Endothelial cell of umbilical vein (primary cell): ENCODE results near the gene HSF2. TPM values are rescaled to one million over a fixed set of nuclear protein-coding genes. Genes with fewer than 3 reads are reported as not detected.

Experiments used
- BruUV-seq: library from RNA; stranded (reverse); fragments of 400-500 nt; replicated peaks from 2 replicates; lab custom pipeline; 2021; lab: Mats Ljungman, UMichigan
- CTCF ChIA-PET: fragments of 300-600, 350-600 bp; sonication (Branson Sonifier 250); formaldehyde crosslinking; loops from one replicate; lab custom pipeline; 2021; ENCODE audit warnings: antibody characterized with exemption, inconsistent platforms; lab: Charles Lee
- POLR2A ChIA-PET: fragments of 300-600, 350-600 bp; sonication (Branson Sonifier 250); formaldehyde crosslinking; loops from one replicate; lab custom pipeline; 2021; ENCODE audit warnings: antibody characterized with exemption, inconsistent platforms; lab: Charles Lee
- DNase-seq: peaks from one replicate; pipeline ENCODE4 v3.0.0-alpha.2; 2011; ENCODE audit warnings: low read depth, low spot score
- FAIRE-seq: peaks from 2 replicates; lab custom pipeline; 2011; peaks lifted over from hg19 to GRCh38; lab: Jason Lieb, UNC
- H2AFZ ChIP-seq: 2 replicates; pipeline ENCODE4 v1.6.0; 2012; ENCODE audit warnings: low read depth, low read length, control low read depth, inconsistent platforms
- H3K27ac ChIP-seq: 2 replicates; pipeline ENCODE4 v1.5.1; 2011; ENCODE audit warnings: low read depth, mild to moderate bottlenecking, control low read depth, low read length, moderate library complexity; ENCODE audit not compliant: insufficient read depth
- H3K27me3 ChIP-seq, 2 experiments: 2 replicates each; pipeline versions ENCODE4 v1.6.0 to v1.6.1; 2011; ENCODE audit warnings: low read length in 2 of 2, mixed read lengths in 1 of 2; ENCODE audit not compliant: control insufficient read depth in 2 of 2, insufficient read depth in 2 of 2
- H3K36me3 ChIP-seq, 2 experiments: 2 replicates in 1 of 2; 3 replicates in 1 of 2; pipeline ENCODE4 v1.5.1; 2011; ENCODE audit warnings: low read length in 2 of 2, mild to moderate bottlenecking in 1 of 2, moderate library complexity in 1 of 2; ENCODE audit not compliant: control insufficient read depth in 2 of 2, insufficient read depth in 2 of 2; ENCODE audit errors: extremely low read depth in 1 of 2
- H3K4me1 ChIP-seq: 3 replicates; pipeline ENCODE4 v1.5.1; 2011; ENCODE audit warnings: mild to moderate bottlenecking, low read length; ENCODE audit not compliant: control insufficient read depth, insufficient read depth; ENCODE audit errors: extremely low read depth
- H3K4me2 ChIP-seq: 2 replicates; pipeline ENCODE4 v1.6.1; 2011; ENCODE audit warnings: low read length, control low read depth, mixed read lengths; ENCODE audit not compliant: insufficient read depth
- H3K4me3 ChIP-seq, 3 experiments: fragments of 200-600 bp in 1 of 3; sonication (generic), shearing (Covaris generic) in 1 of 3; replicated peaks in 1 of 3; 2 replicates each; pipeline ENCODE4 v1.5.1; 2011 to 2016; ENCODE audit warnings: control low read depth in 3 of 3, low read length in 3 of 3, mild to moderate bottlenecking in 2 of 3, inconsistent platforms in 1 of 3, low read depth in 1 of 3, moderate library complexity in 1 of 3; ENCODE audit not compliant: insufficient read depth in 1 of 3
- H3K79me2 ChIP-seq: 2 replicates; pipeline ENCODE4 v1.6.0; 2012; ENCODE audit warnings: low read length, inconsistent platforms; ENCODE audit not compliant: control insufficient read depth, insufficient read depth
- H3K9ac ChIP-seq: replicated peaks from 2 replicates; pipeline ENCODE3; 2011; ENCODE audit warnings: low read length, control low read depth; ENCODE audit not compliant: insufficient read depth; ENCODE audit errors: extremely low read depth
- H3K9me1 ChIP-seq: replicated peaks from 3 replicates; pipeline ENCODE4 v1.6.0; 2011; ENCODE audit warnings: mild to moderate bottlenecking, low read length; ENCODE audit not compliant: control insufficient read depth, insufficient read depth; ENCODE audit errors: extremely low read depth
- H3K9me3 ChIP-seq: replicated peaks from 2 replicates; pipeline ENCODE4 v1.5.1; 2012; ENCODE audit warnings: low read length, inconsistent platforms; ENCODE audit not compliant: control insufficient read depth, insufficient read depth
- H4K20me1 ChIP-seq: replicated peaks from 2 replicates; pipeline ENCODE3; 2011; ENCODE audit warnings: mild to moderate bottlenecking, low read length; ENCODE audit not compliant: control insufficient read depth, insufficient read depth; ENCODE audit errors: extremely low read depth
- CTCF ChIP-seq, 2 donors: IDR thresholded peaks; 1 replicate in 1 of 2; 2 replicates in 1 of 2; pipeline ENCODE4 v1.5.1; 2011; ENCODE audit warnings: low read length in 2 of 2, mild to moderate bottlenecking in 2 of 2, moderate library complexity in 2 of 2, control low read depth in 1 of 2, inconsistent platforms in 1 of 2, low read depth in 1 of 2; ENCODE audit not compliant: insufficient read depth in 1 of 2; ENCODE audit errors: extremely low read depth in 1 of 2
- EZH2 ChIP-seq: IDR thresholded peaks from 2 replicates; pipeline ENCODE4 v1.6.1; 2012; ENCODE audit warnings: borderline replicate concordance, low read depth, mild to moderate bottlenecking, moderate library complexity, low read length, inconsistent platforms; ENCODE audit not compliant: severe bottlenecking
- FOS ChIP-seq: IDR thresholded peaks from 2 replicates; pipeline ENCODE4 v1.6.1; 2011; ENCODE audit warnings: mild to moderate bottlenecking, low read length, moderate library complexity, borderline replicate concordance; ENCODE audit not compliant: insufficient read depth
- GATA2 ChIP-seq: IDR thresholded peaks from 2 replicates; pipeline ENCODE4 v1.7.0; 2011; ENCODE audit warnings: low read depth, mild to moderate bottlenecking, moderate library complexity, mixed read lengths, low read length; ENCODE audit not compliant: insufficient read length, insufficient read depth
- JUN ChIP-seq: IDR thresholded peaks from 2 replicates; pipeline ENCODE4 v1.6.1; 2011; ENCODE audit warnings: borderline replicate concordance, low read depth; ENCODE audit not compliant: insufficient read length, insufficient read depth
- MAX ChIP-seq: IDR thresholded peaks from 2 replicates; pipeline ENCODE4 v1.6.1; 2011; ENCODE audit not compliant: insufficient read depth, insufficient read length
- MYC ChIP-seq: IDR thresholded peaks from one replicate; pipeline ENCODE4 v1.6.1; 2011; ENCODE audit warnings: mild to moderate bottlenecking, low read depth, low read length
- POLR2A ChIP-seq: IDR thresholded peaks from 2 replicates; pipeline ENCODE4 v1.6.1; 2012; ENCODE audit warnings: low read depth, mild to moderate bottlenecking, control low read depth, low read length
- POLR2AphosphoS5 ChIP-seq: IDR thresholded peaks from 2 replicates; pipeline ENCODE4 v1.6.1; 2012; ENCODE audit warnings: low read depth, mild to moderate bottlenecking, control low read depth, low read length, moderate library complexity; ENCODE audit not compliant: insufficient read depth
- dilution Hi-C: fragments of 300-500 bp; cut with MboI; formaldehyde crosslinking; loops from one replicate; pipeline ENCODE4 v1.15.0; 2019; ENCODE audit warnings: low sequenced_read_pairs; ENCODE audit not compliant: extremely low pct_ligation_motif_present
- intact Hi-C: fragments of 100-400 bp; cut with micrococcal nuclease; formaldehyde crosslinking; loops from one replicate; pipeline ENCODE4 v1.10.0; 2022
- polyA plus RNA-seq, 4 experiments: library from polyadenylated mRNA; depleted of rRNA in 3 of 4; stranded (reverse) in 3 of 4; unstranded in 1 of 4; fragments of >200 nt; gene quantifications; 2 replicates each; pipeline versions ENCODE4 v1.2.1 to v1.2.3, GENCODE V29; 2011 to 2012; ENCODE audit warnings: missing spikeins in 1 of 4
- total RNA-seq: library from RNA; stranded (reverse); gene quantifications from 2 replicates; pipeline ENCODE4 v1.2.3, GENCODE V29; 2021

HSF2 gene
- total and polyA plus RNA-seq, 2 donors (not counting 3 experiments of a cell fraction or from before 2014, with no cell fraction given) = 8.0 to 13.3 TPM

GRCh38 chr6:122406187-122406586 lies 6.7 kb downstream of the HSF2 start:
- H3K4me3 ChIP-seq = no peak overlapping the region
- ChIA-PET POLR2A (no interaction called here), CTCF (interaction anchor here (1.6 kb wide), 1 partner anchor 20 kb away, joined by 3 read pairs; no protein-coding TSS in a partner anchor)
- H2AFZ ChIP-seq = no peak overlapping the region
- H3K9ac ChIP-seq = no peak overlapping the region
- H3K36me3 ChIP-seq = no peaks in the 10 kb centered on the region
- TF ChIP-seq MAX (no peak), FOS (no peak), GATA2 (no peak), EZH2 (no peak), CTCF (IDR thresholded peaks at IDR 0.05; ENCODE audit: extremely low read depth in 1 of 2, insufficient read depth in 1 of 2, low read depth in 1 of 2, low read length in 2 of 2) (no peak), POLR2AphosphoS5 (no peak), JUN (no peak), POLR2A (no peak), MYC (no peak)
- dilution Hi-C loops = no loop called here
- peaks cover 77% of the 10 kb centered on the region for H3K79me2 ChIP-seq
- DNase-seq (no peak), FAIRE-seq (no peak)
- H3K9me1 ChIP-seq = no peaks in the 10 kb centered on the region
- no peak overlapping the region for H3K4me2 ChIP-seq
- no peaks in the 10 kb centered on the region for H3K9me3 ChIP-seq
- BruUV-seq = no TSS peak
- no peaks in the 10 kb centered on the region for H3K27me3 ChIP-seq
- intact Hi-C loops = no loop called here
- H4K20me1 ChIP-seq = no peaks in the 10 kb centered on the region
- H3K27ac ChIP-seq = no peak overlapping the region
- H3K4me1 ChIP-seq = no peaks in the 10 kb centered on the region
